ENCODE results near the gene MED13. TPM values are rescaled to one million over a fixed set of nuclear protein-coding genes. Genes with fewer than 3 reads are reported as not detected.

Gene MED13
- total RNA-seq, 1 experiment from 2014 or later, result 60.7 TPM

DNA sequence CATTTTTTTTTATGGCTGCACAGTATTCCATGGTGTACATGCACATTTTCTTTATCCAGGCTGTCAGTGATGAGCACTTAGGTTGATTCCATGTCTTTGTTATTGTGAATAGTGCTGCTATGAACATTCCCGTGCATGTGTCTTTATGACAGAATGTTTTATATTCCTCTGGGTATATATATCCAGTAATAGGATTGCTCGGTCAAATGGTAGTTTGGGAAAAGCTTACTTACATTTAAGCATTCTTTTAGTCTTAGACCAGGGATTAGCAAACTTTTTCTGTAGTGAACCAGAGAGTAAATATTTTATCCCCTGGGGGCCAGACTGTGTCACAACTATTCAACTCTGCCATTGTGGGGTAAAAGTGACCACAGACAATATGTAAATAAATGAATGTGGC is 40.2 kb downstream of the MED13 start:
- H3K27me3 ChIP-seq (ENCODE audit: insufficient read depth, low read length), result no peaks in the 10 kb centered on the region
- Mint-ChIP-seq H3K4me3 (no peak overlapping the region), H3K36me3 (ENCODE audit: insufficient read depth in 1 of 3, low read depth in 3 of 3) (peaks cover 48 to 79% (median 76%) of the 10 kb centered on the region in 3 experiments), H3K27me3 (ENCODE audit: low read depth) (no peaks in the 10 kb centered on the region), H3K27ac (no peak overlapping the region), H3K9me3 (peaks cover 0 to 4% of the 10 kb centered on the region in 2 experiments; a peak in 2 of 5 replicates), H3K4me1 (peaks cover 19 to 21% of the 10 kb centered on the region in 2 experiments)
- H3K14ac ChIP-seq (ENCODE audit: insufficient read depth, low read length), result no peak overlapping the region
- H4K8ac ChIP-seq (replicated peaks; ENCODE audit: insufficient read length, low read depth, low read length), result no peak overlapping the region
- no peak overlapping the region for H4K5ac ChIP-seq (ENCODE audit: insufficient read length, low read depth, low read length)
- no peak overlapping the region for H2BK15ac ChIP-seq (ENCODE audit: low read depth, low read length)
- H2BK120ac ChIP-seq (ENCODE audit: low read depth, low read length, poor library complexity, severe bottlenecking), result no peak overlapping the region
- no peak overlapping the region for H3T11ph ChIP-seq (ENCODE audit: low read length)
- H3K4me2 ChIP-seq (ENCODE audit: insufficient read depth, insufficient read length, low read length), result no peak overlapping the region
- H2BK12ac ChIP-seq (ENCODE audit: insufficient read length, low read depth, low read length), result no peak overlapping the region
- no peak overlapping the region for H2BK5ac ChIP-seq (ENCODE audit: insufficient read length, low read length)
- H3K23me2 ChIP-seq (ENCODE audit: insufficient read length, low read depth, low read length, poor library complexity, severe bottlenecking), result no peaks in the 10 kb centered on the region
- no peaks in the 10 kb centered on the region for H4K20me1 ChIP-seq (ENCODE audit: control insufficient read depth, insufficient read depth, insufficient read length)
- no CpG with 5 or more reads among the region's 2 CpGs for WGBS (ENCODE audit: extremely low coverage, insufficient read length, low lambda C conversion rate)
- no peak overlapping the region for H3K4ac ChIP-seq (ENCODE audit: low read depth, low read length)
- H4K91ac ChIP-seq (ENCODE audit: insufficient read length, low read depth, low read length), result no peak overlapping the region
- H3K4me1 ChIP-seq (ENCODE audit: insufficient read depth, low read length), result no peaks in the 10 kb centered on the region; the same call in 1 of the 2 replicates
- TF ChIP-seq, protein P1, sequence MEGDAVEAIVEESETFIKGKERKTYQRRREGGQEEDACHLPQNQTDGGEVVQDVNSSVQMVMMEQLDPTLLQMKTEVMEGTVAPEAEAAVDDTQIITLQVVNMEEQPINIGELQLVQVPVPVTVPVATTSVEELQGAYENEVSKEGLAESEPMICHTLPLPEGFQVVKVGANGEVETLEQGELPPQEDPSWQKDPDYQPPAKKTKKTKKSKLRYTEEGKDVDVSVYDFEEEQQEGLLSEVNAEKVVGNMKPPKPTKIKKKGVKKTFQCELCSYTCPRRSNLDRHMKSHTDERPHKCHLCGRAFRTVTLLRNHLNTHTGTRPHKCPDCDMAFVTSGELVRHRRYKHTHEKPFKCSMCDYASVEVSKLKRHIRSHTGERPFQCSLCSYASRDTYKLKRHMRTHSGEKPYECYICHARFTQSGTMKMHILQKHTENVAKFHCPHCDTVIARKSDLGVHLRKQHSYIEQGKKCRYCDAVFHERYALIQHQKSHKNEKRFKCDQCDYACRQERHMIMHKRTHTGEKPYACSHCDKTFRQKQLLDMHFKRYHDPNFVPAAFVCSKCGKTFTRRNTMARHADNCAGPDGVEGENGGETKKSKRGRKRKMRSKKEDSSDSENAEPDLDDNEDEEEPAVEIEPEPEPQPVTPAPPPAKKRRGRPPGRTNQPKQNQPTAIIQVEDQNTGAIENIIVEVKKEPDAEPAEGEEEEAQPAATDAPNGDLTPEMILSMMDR (conservative IDR thresholded peaks at IDR 0.05), result no peak
- H3K18ac ChIP-seq (ENCODE audit: insufficient read length, low read depth, low read length), result no peak overlapping the region
- no peak overlapping the region for H3K23ac ChIP-seq (ENCODE audit: insufficient read length, low read depth, low read length)
- H3K27ac ChIP-seq (ENCODE audit: insufficient read length, low read depth, low read length), result no peak overlapping the region
- H2BK20ac ChIP-seq (ENCODE audit: low read depth, low read length, poor library complexity, severe bottlenecking), result no peak overlapping the region
- no peak overlapping the region for H2AK5ac ChIP-seq (ENCODE audit: insufficient read length, low read length)
- H3K79me1 ChIP-seq (ENCODE audit: insufficient read depth, low read depth, low read length, poor library complexity, severe bottlenecking), result peaks cover 6% of the 10 kb centered on the region
- no peak overlapping the region for H2AFZ ChIP-seq (ENCODE audit: low read length)
- no peak overlapping the region for H3K9ac ChIP-seq (ENCODE audit: extremely low read depth, insufficient read length, low read length)
- H3K9me3 ChIP-seq (ENCODE audit: control insufficient read depth, low read depth, low read length), result no peaks in the 10 kb centered on the region
- no peaks in the 10 kb centered on the region; the same call in 1 of the 2 replicates for H3K79me2 ChIP-seq (ENCODE audit: insufficient read depth, low read length)
- H3K56ac ChIP-seq (ENCODE audit: insufficient read length, low read depth, low read length), result no peak overlapping the region
- DNase-seq, result no peak

Data from H9 (cell line).